Left kidney (tissue), 2 donors: ENCODE data around the gene NCOA6. TPM values are rescaled to one million over a fixed set of nuclear protein-coding genes. Genes with fewer than 3 reads are reported as not detected.
"Not testable (repeated sequence)": the region's sequence is repeated elsewhere in the genome, so short reads cannot be mapped to it uniquely, and the experiment has no call there.

ENCODE experiments used
- DNase-seq: peaks from one replicate; pipeline ENCODE4 v3.0.0-alpha.2; 2013
- polyA plus RNA-seq: library from polyadenylated mRNA; unstranded; fragments of 120-200 nt; gene quantifications from one replicate; pipeline ENCODE4 v1.2.1, GENCODE V29; 2013; ENCODE audit not compliant: insufficient read length

The NCOA6 gene
- polyA plus RNA-seq, 1 donor = 61.6 TPM

GRCh38 chr20:34831936-34832335 lies 6.5 kb upstream of the NCOA6 start:
- no peak for DNase-seq

- DNase-seq = no peak
These were observed 3.7 kb upstream of the NCOA6 start for GRCh38 chr20:34829191-34829590.

- peak; percentile 51 for DNase-seq
These were observed 483 bp downstream of the NCOA6 start for GRCh38 chr20:34824806-34825529.

GRCh38 chr20:34824452-34824805 lies 1.0 kb downstream of the NCOA6 start:
- DNase-seq = peak; percentile 61

GRCh38 chr20:34824026-34824425 lies 1.4 kb downstream of the NCOA6 start:
- no peak for DNase-seq

- DNase-seq = no peak
These were observed 4.5 kb downstream of the NCOA6 start for GRCh38 chr20:34820805-34821578.

GRCh38 chr20:34817801-34818200 lies 7.7 kb downstream of the NCOA6 start:
- DNase-seq = no peak

GRCh38 chr20:34817072-34817471 lies 8.4 kb downstream of the NCOA6 start:
- DNase-seq = no peak

- no peak for DNase-seq
These were observed 9.8 kb downstream of the NCOA6 start for GRCh38 chr20:34815636-34816035.

GRCh38 chr20:34808583-34808982 lies 16.9 kb downstream of the NCOA6 start:
- no peak for DNase-seq

- not testable (repeated sequence) for DNase-seq
These were observed 17.4 kb downstream of the NCOA6 start for GRCh38 chr20:34807944-34808465.

GRCh38 chr20:34806255-34806654 lies 19.2 kb downstream of the NCOA6 start:
- DNase-seq = no peak

- DNase-seq = no peak
These were observed 26.6 kb downstream of the NCOA6 start for GRCh38 chr20:34798871-34799270.

GRCh38 chr20:34798328-34798727 lies 27.1 kb downstream of the NCOA6 start:
- no peak for DNase-seq

GRCh38 chr20:34797012-34797995 lies 28.1 kb downstream of the NCOA6 start:
- no peak for DNase-seq

GRCh38 chr20:34794006-34794585 lies 31.4 kb downstream of the NCOA6 start:
- DNase-seq = no peak

GRCh38 chr20:34792687-34793363 lies 32.6 kb downstream of the NCOA6 start:
- DNase-seq = no peak

- DNase-seq = no peak
These were observed 34.0 kb downstream of the NCOA6 start for GRCh38 chr20:34791289-34792020.

- no peak for DNase-seq
These were observed 44.2 kb downstream of the NCOA6 start for GRCh38 chr20:34781220-34781619.

GRCh38 chr20:34780291-34780690 lies 45.2 kb downstream of the NCOA6 start:
- DNase-seq = not testable (repeated sequence)
